ENCODE measurements around the gene TIMM21. TPM values are rescaled to one million over a fixed set of nuclear protein-coding genes. Genes with fewer than 3 reads are reported as not detected.

Gene TIMM21
- total RNA-seq, 1 experiment from 2014 or later = 15.6 TPM

- no peak overlapping the region for H3K4me3 ChIP-seq (ENCODE audit: low read depth, low read length)
- DNase-seq = peak in 1 of 2 experiments; percentile 2
Observed at GRCh38 chr18:74110976-74111375, 37.3 kb upstream of the TIMM21 start.

DNA sequence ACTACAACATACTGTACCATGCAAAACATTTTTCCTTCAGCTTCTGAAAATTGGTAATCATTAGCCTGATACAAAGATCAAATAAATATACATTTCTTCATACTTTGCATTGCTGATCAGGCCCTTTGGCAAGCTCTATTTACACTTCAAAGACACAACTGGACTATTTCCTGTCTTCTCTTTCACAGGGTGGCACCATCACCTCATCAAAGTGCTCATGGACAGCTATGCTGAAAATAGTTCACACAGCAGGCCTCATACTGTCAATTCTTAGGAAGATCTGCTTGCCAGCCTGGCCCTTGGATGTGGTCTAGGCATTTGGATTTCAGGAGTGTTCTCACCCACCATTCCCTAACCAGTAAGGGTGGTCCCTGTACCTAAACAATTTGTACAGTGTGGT lies 34.6 kb upstream of the TIMM21 start:
- Mint-ChIP-seq H3K9me3 (ENCODE audit: unreplicated experiment) (no peaks in the 10 kb centered on the region), H3K4me1 (ENCODE audit: low read depth, unreplicated experiment) (no peaks in the 10 kb centered on the region), H3K4me3 (ENCODE audit: unreplicated experiment) (no peak overlapping the region), H3K36me3 (ENCODE audit: insufficient read depth, unreplicated experiment) (no peaks in the 10 kb centered on the region), H3K27me3 (ENCODE audit: insufficient read depth, unreplicated experiment) (no peaks in the 10 kb centered on the region), H3K27ac (ENCODE audit: unreplicated experiment) (no peak overlapping the region)
- Histone ChIP-seq H3K9me3 (no peaks in the 10 kb centered on the region), H3K4me3 (ENCODE audit: low read depth, low read length) (no peak overlapping the region), H3K4me1 (no peaks in the 10 kb centered on the region), H3K36me3 (ENCODE audit: control insufficient read depth, insufficient read depth, low read length) (no peaks in the 10 kb centered on the region), H3K27me3 (replicated peaks; ENCODE audit: control insufficient read depth, insufficient read depth, low read length) (no peaks in the 10 kb centered on the region)
- intact Hi-C loops (cut with micrococcal nuclease; ENCODE audit: unreplicated experiment) = no loop called here
- TF ChIP-seq, protein P1, sequence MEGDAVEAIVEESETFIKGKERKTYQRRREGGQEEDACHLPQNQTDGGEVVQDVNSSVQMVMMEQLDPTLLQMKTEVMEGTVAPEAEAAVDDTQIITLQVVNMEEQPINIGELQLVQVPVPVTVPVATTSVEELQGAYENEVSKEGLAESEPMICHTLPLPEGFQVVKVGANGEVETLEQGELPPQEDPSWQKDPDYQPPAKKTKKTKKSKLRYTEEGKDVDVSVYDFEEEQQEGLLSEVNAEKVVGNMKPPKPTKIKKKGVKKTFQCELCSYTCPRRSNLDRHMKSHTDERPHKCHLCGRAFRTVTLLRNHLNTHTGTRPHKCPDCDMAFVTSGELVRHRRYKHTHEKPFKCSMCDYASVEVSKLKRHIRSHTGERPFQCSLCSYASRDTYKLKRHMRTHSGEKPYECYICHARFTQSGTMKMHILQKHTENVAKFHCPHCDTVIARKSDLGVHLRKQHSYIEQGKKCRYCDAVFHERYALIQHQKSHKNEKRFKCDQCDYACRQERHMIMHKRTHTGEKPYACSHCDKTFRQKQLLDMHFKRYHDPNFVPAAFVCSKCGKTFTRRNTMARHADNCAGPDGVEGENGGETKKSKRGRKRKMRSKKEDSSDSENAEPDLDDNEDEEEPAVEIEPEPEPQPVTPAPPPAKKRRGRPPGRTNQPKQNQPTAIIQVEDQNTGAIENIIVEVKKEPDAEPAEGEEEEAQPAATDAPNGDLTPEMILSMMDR (IDR thresholded peaks at IDR 0.05; ENCODE audit: insufficient read depth in 1 of 2, low read depth in 1 of 2, low read length in 1 of 2, severe bottlenecking in 1 of 2, unreplicated experiment in 1 of 2) = no peak
- no TSS peak for BruUV-seq (replicated peaks)
- DNase-seq = no peak
- ChIA-PET CTCF (no interaction called here), POLR2A (no interaction called here)

More at GRCh38 chr18:74110976-74111375, 37.3 kb upstream of the TIMM21 start:
- Histone ChIP-seq H3K9me3 (no peaks in the 10 kb centered on the region), H3K4me1 (no peaks in the 10 kb centered on the region), H3K27me3 (replicated peaks; ENCODE audit: control insufficient read depth, insufficient read depth, low read length) (no peaks in the 10 kb centered on the region), H3K36me3 (ENCODE audit: control insufficient read depth, insufficient read depth, low read length) (no peaks in the 10 kb centered on the region)
- ChIA-PET CTCF (no interaction called here), POLR2A (no interaction called here)
- TF ChIP-seq, protein P1 (IDR thresholded peaks at IDR 0.05; ENCODE audit: insufficient read depth in 1 of 2, low read depth in 1 of 2, low read length in 1 of 2, severe bottlenecking in 1 of 2, unreplicated experiment in 1 of 2) = no peak
- no peak overlapping the region for H3K4me3 Mint-ChIP-seq (ENCODE audit: unreplicated experiment)
- no peaks in the 10 kb centered on the region for H3K9me3 Mint-ChIP-seq (ENCODE audit: unreplicated experiment)
- intact Hi-C loops (cut with micrococcal nuclease; ENCODE audit: unreplicated experiment) = no loop called here
- no peak overlapping the region for H3K27ac Mint-ChIP-seq (ENCODE audit: unreplicated experiment)
- no peaks in the 10 kb centered on the region for H3K36me3 Mint-ChIP-seq (ENCODE audit: insufficient read depth, unreplicated experiment)
- no peaks in the 10 kb centered on the region for H3K4me1 Mint-ChIP-seq (ENCODE audit: low read depth, unreplicated experiment)
- H3K27me3 Mint-ChIP-seq (ENCODE audit: insufficient read depth, unreplicated experiment) = no peaks in the 10 kb centered on the region
- BruUV-seq (replicated peaks) = no TSS peak

DNA sequence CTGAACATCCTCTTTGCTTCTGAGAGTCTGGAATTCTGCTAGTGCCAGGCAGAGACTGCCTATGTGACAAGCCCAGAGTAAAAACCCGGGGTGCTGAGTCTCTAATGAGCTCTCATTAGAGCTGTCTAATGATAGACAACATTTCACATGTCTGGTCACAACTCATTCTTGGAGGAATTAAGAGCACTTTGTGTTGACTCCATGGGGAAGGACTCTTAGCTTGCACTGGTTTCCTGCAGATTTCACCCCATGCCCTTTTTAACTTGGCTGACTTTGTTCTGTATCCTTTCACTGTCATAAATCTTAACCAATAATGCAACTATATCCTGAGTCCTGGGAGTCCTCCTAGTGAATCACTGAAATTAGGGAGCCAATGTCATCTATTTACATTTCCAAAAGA lies 34.2 kb upstream of the TIMM21 start:
- no peak overlapping the region for H3K4me3 ChIP-seq (ENCODE audit: low read depth, low read length)
- no peak for DNase-seq
- ChIA-PET CTCF (no interaction called here), POLR2A (no interaction called here)
- BruUV-seq (replicated peaks) = no TSS peak
- H3K9me3 Mint-ChIP-seq (ENCODE audit: unreplicated experiment) = no peaks in the 10 kb centered on the region
- TF ChIP-seq, protein P1 (IDR thresholded peaks at IDR 0.05; ENCODE audit: insufficient read depth in 1 of 2, low read depth in 1 of 2, low read length in 1 of 2, severe bottlenecking in 1 of 2, unreplicated experiment in 1 of 2) = no peak
- intact Hi-C loops (cut with micrococcal nuclease; ENCODE audit: unreplicated experiment) = no loop called here
- no peaks in the 10 kb centered on the region for H3K4me1 Mint-ChIP-seq (ENCODE audit: low read depth, unreplicated experiment)
- no peaks in the 10 kb centered on the region for H3K36me3 Mint-ChIP-seq (ENCODE audit: insufficient read depth, unreplicated experiment)
- no peaks in the 10 kb centered on the region for H3K9me3 ChIP-seq
- H3K4me1 ChIP-seq = no peaks in the 10 kb centered on the region
- no peaks in the 10 kb centered on the region for H3K36me3 ChIP-seq (ENCODE audit: control insufficient read depth, insufficient read depth, low read length)
- no peak overlapping the region for H3K27ac Mint-ChIP-seq (ENCODE audit: unreplicated experiment)
- no peaks in the 10 kb centered on the region for H3K27me3 Mint-ChIP-seq (ENCODE audit: insufficient read depth, unreplicated experiment)
- H3K4me3 Mint-ChIP-seq (ENCODE audit: unreplicated experiment) = no peak overlapping the region
- no peaks in the 10 kb centered on the region for H3K27me3 ChIP-seq (replicated peaks; ENCODE audit: control insufficient read depth, insufficient read depth, low read length)

Data from Caco-2 (cell line).